Panc1 (cell line): Measurements from ENCODE around the gene RPL39.

Experiments
- CTCF ChIP-seq: fragments of 450-650 bp; IDR thresholded peaks from 2 replicates; pipeline ENCODE4 v1.5.1; 2017; ENCODE audit warnings: mild to moderate bottlenecking
- TCF7L2 ChIP-seq: IDR thresholded peaks from 2 replicates; pipeline ENCODE4 v1.6.1; 2011; ENCODE audit warnings: mild to moderate bottlenecking, low read depth, low read length, inconsistent platforms

GRCh38 chrX:119738742-119739141 lies 52.7 kb downstream of the RPL39 start:
- TF ChIP-seq CTCF, result no peak
- no peak for TF ChIP-seq TCF7L2
